ENCODE data around the gene GNAZ. TPM values are rescaled to one million over a fixed set of nuclear protein-coding genes. Genes with fewer than 3 reads are reported as not detected.

The GNAZ gene
- total and polyA plus RNA-seq, 4 donors: 0.21 to 2.2 (median 0.38) TPM

GRCh38 chr22:23029521-23030228, 40.6 kb upstream of the GNAZ start:
- DNase-seq (ENCODE audit: low spot score): no peak
- no peak for TF ChIP-seq FOXA1 (IDR thresholded peaks at IDR 0.05)
- TF ChIP-seq CTCF (IDR thresholded peaks at IDR 0.05; ENCODE audit: low read depth, low read length, missing input control): no peak
- no peak for TF ChIP-seq NR2F2 (IDR thresholded peaks at IDR 0.05)
- TF ChIP-seq SP1 (IDR thresholded peaks at IDR 0.05): no peak
- no peak for TF ChIP-seq RXRA (IDR thresholded peaks at IDR 0.05)
- no peak for TF ChIP-seq YY1 (IDR thresholded peaks at IDR 0.05)
- 69% methylated on average over 9 of the region's 9 CpGs for WGBS

GRCh38 chr22:23031381-23031780, 38.9 kb upstream of the GNAZ start:
- TF ChIP-seq NR2F2 (IDR thresholded peaks at IDR 0.05): no peak
- no peak for TF ChIP-seq SP1 (IDR thresholded peaks at IDR 0.05)
- TF ChIP-seq CTCF (IDR thresholded peaks at IDR 0.05; ENCODE audit: low read depth, low read length, missing input control): no peak
- TF ChIP-seq MAX (IDR thresholded peaks at IDR 0.05): no peak
- TF ChIP-seq FOXA1 (IDR thresholded peaks at IDR 0.05): no peak
- no peak for TF ChIP-seq REST (IDR thresholded peaks at IDR 0.05)
- TF ChIP-seq HNF4A (conservative IDR thresholded peaks at IDR 0.05): no peak
- no peak for TF ChIP-seq JUND (IDR thresholded peaks at IDR 0.05)
- no peak for TF ChIP-seq TAF1 (conservative IDR thresholded peaks at IDR 0.05)
- no peak for TF ChIP-seq EGR1 (IDR thresholded peaks at IDR 0.05; ENCODE audit: low read depth in 2 of 2)
- H3K9me3 ChIP-seq (ENCODE audit: control insufficient read depth in 4 of 4, low read length in 3 of 4): no peaks in the 10 kb centered on the region
- H3K9ac ChIP-seq (ENCODE audit: low read depth in 1 of 2, low read length in 2 of 2): no peak overlapping the region
- H3K27me3 ChIP-seq (ENCODE audit: control insufficient read depth in 4 of 4, insufficient read depth in 4 of 4, low read length in 3 of 4): no peaks in the 10 kb centered on the region
- H3K4me3 ChIP-seq (ENCODE audit: low read depth in 1 of 3, low read length in 3 of 3): no peak overlapping the region
- H3K4me1 ChIP-seq (ENCODE audit: control insufficient read depth in 4 of 4, insufficient read depth in 4 of 4, low read length in 3 of 4): no peaks in the 10 kb centered on the region
- 66% methylated on average over 4 of the region's 4 CpGs for WGBS
- DNase-seq (ENCODE audit: low spot score): no peak
- no peak overlapping the region for H3K27ac ChIP-seq (ENCODE audit: low read depth in 1 of 2, low read length in 2 of 2)
- H3K36me3 ChIP-seq (ENCODE audit: control insufficient read depth in 4 of 4, insufficient read depth in 3 of 4, low read depth in 1 of 4, low read length in 3 of 4): no peaks in the 10 kb centered on the region

More at GRCh38 chr22:23029521-23030228, 40.6 kb upstream of the GNAZ start:
- no peak overlapping the region for H3K9ac ChIP-seq (ENCODE audit: low read depth in 1 of 2, low read length in 2 of 2)
- no peaks in the 10 kb centered on the region for H3K4me1 ChIP-seq (ENCODE audit: control insufficient read depth in 4 of 4, insufficient read depth in 4 of 4, low read length in 3 of 4)
- no peaks in the 10 kb centered on the region for H3K27me3 ChIP-seq (ENCODE audit: control insufficient read depth in 4 of 4, insufficient read depth in 4 of 4, low read length in 3 of 4)
- no peak overlapping the region for H3K4me3 ChIP-seq (ENCODE audit: low read depth in 1 of 3, low read length in 3 of 3)
- H3K36me3 ChIP-seq (ENCODE audit: control insufficient read depth in 4 of 4, insufficient read depth in 3 of 4, low read depth in 1 of 4, low read length in 3 of 4): no peaks in the 10 kb centered on the region
- no peak overlapping the region for H3K27ac ChIP-seq (ENCODE audit: low read depth in 1 of 2, low read length in 2 of 2)
- no peaks in the 10 kb centered on the region for H3K9me3 ChIP-seq (ENCODE audit: control insufficient read depth in 4 of 4, low read length in 3 of 4)
